Breast epithelium (tissue), 3 donors: Measurements from ENCODE around the gene GPSM1.

Experiments
- CTCF ChIP-seq, 3 donors: fragments of 450-650 bp; IDR thresholded peaks; one replicate each; pipeline ENCODE4 v1.5.1; 2016 to 2017; ENCODE audit warnings: antibody characterized with exemption in 3 of 3, mild to moderate bottlenecking in 3 of 3, moderate library complexity in 3 of 3
- POLR2A ChIP-seq: fragments of 450-650 bp; IDR thresholded peaks from one replicate; pipeline ENCODE4 v1.6.1; 2016; ENCODE audit warnings: antibody characterized with exemption, mild to moderate bottlenecking, moderate library complexity
- POLR2AphosphoS5 ChIP-seq, 3 donors: sonication (generic); formaldehyde crosslinking; IDR thresholded peaks; one replicate each; pipeline ENCODE4 v1.6.1; 2017; ENCODE audit warnings: antibody characterized with exemption in 3 of 3

GRCh38 chr9:136287960-136288753 lies 39.2 kb upstream of the GPSM1 start:
- no peak for TF ChIP-seq POLR2A
- no peak for TF ChIP-seq CTCF (IDR thresholded peaks at IDR 0.05)
- no peak for TF ChIP-seq POLR2AphosphoS5 (IDR thresholded peaks at IDR 0.05)
